ENCODE results near the gene DHRS3. TPM values are rescaled to one million over a fixed set of nuclear protein-coding genes. Genes with fewer than 3 reads are reported as not detected.

The DHRS3 gene
- total RNA-seq, 1 experiment from 2014 or later = 87.0 TPM

GRCh38 chr1:12537906-12538461, 80.0 kb downstream of the DHRS3 start:
- no peaks in the 10 kb centered on the region for H3K9me3 ChIP-seq (ENCODE audit: control insufficient read depth in 1 of 2, insufficient read depth in 1 of 2, low read depth in 1 of 2, low read length in 2 of 2)
- ChIA-PET CTCF (interaction anchor here (1.6 kb wide), 1 partner anchor 9 kb away, joined by 3 read pairs; no protein-coding TSS in a partner anchor), RAD21 (ENCODE audit: low non-redundant PET in 1 of 2, low total read pairs in 2 of 2, uncharacterized antibody in 2 of 2, unreplicated experiment in 2 of 2) (no interaction called here), POLR2A (interaction anchor here (1.0 kb wide), 1 partner anchor 51 kb away, joined by 3 read pairs; no protein-coding TSS in a partner anchor)
- ATAC-seq (no peak), DNase-seq (ENCODE audit: low read depth, low spot score) (no peak)
- intact Hi-C loops (cut with micrococcal nuclease) = loop anchor here (2.0 kb wide), 1 partner anchor 81 kb away; the partner anchor contains the start of gene DHRS3
- H3K4me3 ChIP-seq (replicated peaks in 1 of 2; ENCODE audit: low read depth in 1 of 2, low read length in 2 of 2) = no peak overlapping the region
- H3K4me1 ChIP-seq (ENCODE audit: control insufficient read depth in 1 of 2, insufficient read depth in 2 of 2, low read length in 2 of 2) = peaks cover 27 to 49% of the 10 kb centered on the region in 2 experiments
- no peaks in the 10 kb centered on the region for H4K20me1 ChIP-seq (ENCODE audit: insufficient read depth)
- TF ChIP-seq EZH2phosphoT487 (IDR thresholded peaks at IDR 0.05; ENCODE audit: borderline replicate concordance) (no peak), CEBPB (IDR thresholded peaks at IDR 0.05; ENCODE audit: low read depth) (no peak), ELF1 (IDR thresholded peaks at IDR 0.05; ENCODE audit: borderline replicate concordance, low read depth) (no peak), REST (IDR thresholded peaks at IDR 0.05; ENCODE audit: low read depth) (no peak), FOSL1 (IDR thresholded peaks at IDR 0.05; ENCODE audit: low read depth) (no peak)
- no peak overlapping the region for H2AFZ ChIP-seq (ENCODE audit: low read depth, low read length, poor library complexity, severe bottlenecking)
- H3K79me2 ChIP-seq (ENCODE audit: insufficient read depth, low read length) = no peaks in the 10 kb centered on the region
- no peak overlapping the region for H3K4me2 ChIP-seq (ENCODE audit: low read length)
- no peaks in the 10 kb centered on the region for H3K9me2 ChIP-seq (ENCODE audit: insufficient read depth)
- H3K36me3 ChIP-seq (ENCODE audit: control insufficient read depth in 1 of 2, insufficient read depth in 2 of 2, low read length in 2 of 2) = no peaks in the 10 kb centered on the region
- H3K9ac ChIP-seq (ENCODE audit: low read length) = no peak overlapping the region
- no TSS peak for BruUV-seq (replicated peaks)
- H3K27ac ChIP-seq (ENCODE audit: low read depth, low read length) = no peak overlapping the region
- no peaks in the 10 kb centered on the region for H3K27me3 ChIP-seq (ENCODE audit: insufficient read depth, low read length)

- ChIA-PET CTCF (no interaction called here), POLR2A (interaction anchor here (1.0 kb wide), 1 partner anchor 52 kb away, joined by 3 read pairs; no protein-coding TSS in a partner anchor), RAD21 (ENCODE audit: low non-redundant PET in 1 of 2, low total read pairs in 2 of 2, uncharacterized antibody in 2 of 2, unreplicated experiment in 2 of 2) (no interaction called here)
- no peak overlapping the region for H3K27ac ChIP-seq (ENCODE audit: low read depth, low read length)
- no peaks in the 10 kb centered on the region for H3K36me3 ChIP-seq (ENCODE audit: control insufficient read depth in 1 of 2, insufficient read depth in 2 of 2, low read length in 2 of 2)
- H3K9me2 ChIP-seq (ENCODE audit: insufficient read depth) = no peaks in the 10 kb centered on the region
- H3K9me3 ChIP-seq (ENCODE audit: control insufficient read depth in 1 of 2, insufficient read depth in 1 of 2, low read depth in 1 of 2, low read length in 2 of 2) = no peaks in the 10 kb centered on the region
- no TSS peak for BruUV-seq (replicated peaks)
- intact Hi-C loops (cut with micrococcal nuclease) = no loop called here
- H3K4me1 ChIP-seq (ENCODE audit: control insufficient read depth in 1 of 2, insufficient read depth in 2 of 2, low read length in 2 of 2) = peaks cover 27 to 46% of the 10 kb centered on the region in 2 experiments
- ATAC-seq (no peak), DNase-seq (ENCODE audit: low read depth, low spot score) (no peak)
- H3K27me3 ChIP-seq (ENCODE audit: insufficient read depth, low read length) = no peaks in the 10 kb centered on the region
- no peaks in the 10 kb centered on the region for H3K79me2 ChIP-seq (ENCODE audit: insufficient read depth, low read length)
- no peak overlapping the region for H3K9ac ChIP-seq (ENCODE audit: low read length)
- H3K4me2 ChIP-seq (ENCODE audit: low read length) = no peak overlapping the region
- no peaks in the 10 kb centered on the region for H4K20me1 ChIP-seq (ENCODE audit: insufficient read depth)
- H3K4me3 ChIP-seq (replicated peaks in 1 of 2; ENCODE audit: low read depth in 1 of 2, low read length in 2 of 2) = no peak overlapping the region
- no peak overlapping the region for H2AFZ ChIP-seq (ENCODE audit: low read depth, low read length, poor library complexity, severe bottlenecking)
- TF ChIP-seq EGR1 (IDR thresholded peaks at IDR 0.05; ENCODE audit: low read depth) = no peak
- TF ChIP-seq ZBTB33 (IDR thresholded peaks at IDR 0.05; ENCODE audit: extremely low read depth, insufficient replicate concordance, low read length) = no peak
- no peak for TF ChIP-seq JUND (IDR thresholded peaks at IDR 0.05)
- no peak for TF ChIP-seq SP1 (IDR thresholded peaks at IDR 0.05; ENCODE audit: low read depth)
- TF ChIP-seq ZNF274 (IDR thresholded peaks at IDR 0.05; ENCODE audit: low read depth, low read length) = no peak
- TF ChIP-seq REST (IDR thresholded peaks at IDR 0.05; ENCODE audit: low read depth) = no peak
- no peak for TF ChIP-seq EZH2phosphoT487 (IDR thresholded peaks at IDR 0.05; ENCODE audit: borderline replicate concordance)
Measured at GRCh38 chr1:12537294-12537693, 80.7 kb downstream of the DHRS3 start.

Data from HCT116 (cell line).